SH-SY5Y (cell line): ENCODE measurements around the gene IMMP2L.

Source experiments
- GATA2 ChIP-seq: IDR thresholded peaks from 2 replicates; pipeline ENCODE4 v1.6.1; 2011; ENCODE audit warnings: mild to moderate bottlenecking, low read depth, low read length
- GATA3 ChIP-seq: IDR thresholded peaks from 2 replicates; pipeline ENCODE4 v1.6.1; 2011; ENCODE audit warnings: low read depth, mild to moderate bottlenecking, low read length, moderate library complexity

DNA sequence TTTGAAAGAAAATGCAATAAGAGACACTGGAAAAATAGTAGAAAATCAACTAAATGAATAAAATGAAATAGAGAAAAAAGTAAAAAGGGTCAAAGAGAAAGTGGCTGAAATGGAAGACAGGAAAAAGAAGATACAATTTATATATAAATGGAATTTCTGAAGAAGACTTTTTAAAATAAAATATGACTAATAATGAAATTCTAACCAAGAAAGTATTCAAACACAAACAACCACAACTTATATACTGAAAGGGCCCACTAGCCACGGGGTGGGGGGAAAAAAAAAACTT, 232.1 kb downstream of the IMMP2L start:
- TF ChIP-seq GATA2 (no peak), GATA3 (no peak; the same call in 1 of the 2 replicates)
